GM12873 (cell line): ENCODE results near the gene KCNJ15.

Source experiments
- TF ChIP-seq, protein P1 (sequence below): IDR thresholded peaks from 2 replicates; pipeline ENCODE4 v1.5.1; 2012; ENCODE audit warnings: low read depth, mild to moderate bottlenecking, moderate library complexity, low read length, control low read depth; ENCODE audit not compliant: insufficient read depth; ENCODE audit errors: missing control alignments

Gene KCNJ15

DNA sequence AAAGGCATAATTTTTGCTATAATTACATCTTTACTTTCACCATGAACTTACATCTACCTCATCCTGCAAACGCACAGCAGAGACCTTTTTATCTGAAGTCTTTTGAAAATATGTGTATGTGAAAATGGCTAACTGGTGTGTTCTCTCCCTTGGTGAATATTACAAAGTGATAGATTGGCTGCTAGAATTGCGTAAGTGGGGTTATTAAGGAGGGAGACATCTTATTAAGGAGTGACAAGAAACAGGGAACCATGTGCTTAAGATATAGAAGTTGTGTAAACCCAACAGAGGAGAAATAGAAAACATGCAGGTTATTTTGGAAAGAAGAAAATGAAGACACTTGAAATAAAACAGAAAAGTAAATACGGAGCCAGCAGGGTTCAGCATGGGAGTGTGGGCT lies 7.8 kb downstream of the KCNJ15 start:
- TF ChIP-seq, protein P1, sequence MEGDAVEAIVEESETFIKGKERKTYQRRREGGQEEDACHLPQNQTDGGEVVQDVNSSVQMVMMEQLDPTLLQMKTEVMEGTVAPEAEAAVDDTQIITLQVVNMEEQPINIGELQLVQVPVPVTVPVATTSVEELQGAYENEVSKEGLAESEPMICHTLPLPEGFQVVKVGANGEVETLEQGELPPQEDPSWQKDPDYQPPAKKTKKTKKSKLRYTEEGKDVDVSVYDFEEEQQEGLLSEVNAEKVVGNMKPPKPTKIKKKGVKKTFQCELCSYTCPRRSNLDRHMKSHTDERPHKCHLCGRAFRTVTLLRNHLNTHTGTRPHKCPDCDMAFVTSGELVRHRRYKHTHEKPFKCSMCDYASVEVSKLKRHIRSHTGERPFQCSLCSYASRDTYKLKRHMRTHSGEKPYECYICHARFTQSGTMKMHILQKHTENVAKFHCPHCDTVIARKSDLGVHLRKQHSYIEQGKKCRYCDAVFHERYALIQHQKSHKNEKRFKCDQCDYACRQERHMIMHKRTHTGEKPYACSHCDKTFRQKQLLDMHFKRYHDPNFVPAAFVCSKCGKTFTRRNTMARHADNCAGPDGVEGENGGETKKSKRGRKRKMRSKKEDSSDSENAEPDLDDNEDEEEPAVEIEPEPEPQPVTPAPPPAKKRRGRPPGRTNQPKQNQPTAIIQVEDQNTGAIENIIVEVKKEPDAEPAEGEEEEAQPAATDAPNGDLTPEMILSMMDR, result no peak

DNA sequence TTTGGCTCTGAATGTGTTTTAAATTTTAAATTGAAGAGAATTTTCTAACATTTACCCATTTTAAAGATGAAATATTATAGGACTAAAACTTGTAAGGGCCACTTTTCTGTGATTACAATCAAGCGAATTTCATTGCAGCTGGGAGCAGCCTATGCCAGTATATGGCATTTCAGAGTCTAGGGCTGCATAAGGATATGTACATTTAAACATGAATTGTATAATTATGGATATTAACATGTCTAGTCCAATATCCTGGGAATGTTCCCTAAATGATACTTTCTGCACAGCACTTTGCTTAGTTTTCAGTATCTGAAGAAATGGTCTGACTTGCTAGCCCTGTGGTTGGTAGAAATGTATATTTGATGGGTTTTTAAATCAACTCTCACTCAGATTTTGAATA lies 8.4 kb downstream of the KCNJ15 start:
- TF ChIP-seq, protein P1, result no peak

DNA sequence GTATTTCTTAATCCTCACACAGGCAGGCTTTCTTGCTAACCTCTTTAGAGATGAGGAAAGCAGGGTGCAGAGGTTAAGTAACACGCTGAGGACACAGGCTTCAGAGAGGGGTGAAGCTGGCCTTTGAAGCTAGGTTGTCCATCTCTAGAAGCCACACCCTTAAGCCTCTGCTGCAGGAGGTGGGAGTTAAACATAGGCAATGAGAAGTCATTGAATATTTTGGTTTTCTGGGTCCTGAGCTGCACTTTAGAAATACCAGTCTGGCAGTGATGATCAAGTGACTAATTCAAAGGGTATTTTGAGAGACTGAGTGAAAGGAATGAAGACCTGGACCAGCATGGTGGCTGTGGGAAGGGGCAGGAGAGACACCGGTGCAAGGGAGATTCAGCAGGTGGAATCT lies 9.9 kb downstream of the KCNJ15 start:
- TF ChIP-seq, protein P1, result no peak

DNA sequence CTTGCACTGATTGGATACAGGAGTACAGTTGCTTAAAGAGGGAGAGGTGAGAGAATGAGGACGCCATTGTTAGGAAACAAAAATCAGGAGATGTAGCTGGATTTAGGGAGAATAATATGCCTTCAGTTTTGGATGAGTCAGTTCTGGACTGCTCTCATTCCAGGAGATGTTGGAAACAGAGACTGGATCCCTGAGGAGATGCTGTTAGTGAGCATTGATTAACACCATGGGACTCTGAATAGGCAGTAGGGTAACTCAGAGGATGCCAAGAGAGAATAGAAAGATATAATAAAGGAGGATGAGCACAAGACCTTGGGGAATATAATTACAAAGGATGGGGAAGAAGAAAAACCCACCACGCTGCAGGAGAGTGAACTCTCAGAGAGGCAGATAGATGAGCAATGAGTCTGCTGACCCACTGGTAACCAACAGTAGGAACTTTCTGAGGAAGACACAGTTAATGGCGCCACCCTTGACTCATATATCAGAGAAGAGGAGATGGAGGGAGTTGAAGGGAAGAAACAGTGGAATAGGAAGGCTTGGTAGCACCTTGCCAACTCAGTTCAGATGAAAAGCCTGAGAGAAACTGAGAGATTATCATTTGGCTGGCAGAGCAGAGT lies 10.5 kb downstream of the KCNJ15 start:
- TF ChIP-seq, protein P1, result no peak

GRCh38 chr21:38267991-38268863 lies 11.4 kb downstream of the KCNJ15 start:
- TF ChIP-seq, protein P1, result no peak

- TF ChIP-seq, protein P1, result no peak
These were observed 12.2 kb downstream of the KCNJ15 start for GRCh38 chr21:38268864-38269575.

DNA sequence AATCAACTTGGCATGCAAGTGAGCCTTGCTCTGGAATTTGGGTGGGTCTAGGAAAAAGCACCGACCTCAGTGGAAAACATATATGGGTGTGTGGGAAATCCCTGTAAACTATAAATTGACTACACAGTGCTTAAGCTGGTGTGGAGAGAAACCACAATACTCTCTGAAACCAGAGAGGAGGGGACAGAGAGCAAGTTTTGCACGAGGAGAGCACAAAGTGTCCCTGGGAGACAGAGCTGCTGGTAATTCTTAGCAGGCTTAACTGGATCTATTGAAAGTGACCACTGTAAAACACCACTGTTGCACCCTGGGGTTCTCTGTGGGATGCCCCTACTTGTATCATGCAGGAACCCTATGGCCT lies 12.8 kb downstream of the KCNJ15 start:
- TF ChIP-seq, protein P1, result no peak
